PC-3 (cell line): ENCODE measurements around the gene FUT1. TPM values are rescaled to one million over a fixed set of nuclear protein-coding genes. Genes with fewer than 3 reads are reported as not detected.

Experiments
- ATAC-seq: fragments of 200-7000 bp; cut with Tn5 transposase; 2 replicates; pipeline ENCODE4 v1.9.1; 2020; ENCODE audit warnings: mild to moderate bottlenecking, moderate library complexity
- BruUV-seq: library from RNA; stranded (reverse); fragments of 400-500 nt; replicated peaks from 2 replicates; lab custom pipeline; 2021; lab: Mats Ljungman, UMichigan
- CTCF ChIA-PET: fragments of 300-600 bp; sonication (Branson Sonifier 250); formaldehyde crosslinking; loops from one replicate; lab custom pipeline; 2022; ENCODE audit warnings: antibody characterized with exemption; lab: Charles Lee
- POLR2A ChIA-PET: fragments of 300-600 bp; sonication (Branson Sonifier 250); formaldehyde crosslinking; loops from one replicate; lab custom pipeline; 2022; ENCODE audit warnings: antibody characterized with exemption; ENCODE audit not compliant: unreplicated experiment; lab: Charles Lee
- DNase-seq: peaks from one replicate; pipeline ENCODE4 v3.0.0-alpha.2; 2015
- H2AFZ ChIP-seq: fragments of 300-600 bp; sonication (generic); 2 replicates; pipeline ENCODE4 v1.6.0; 2016; ENCODE audit warnings: antibody characterized with exemption, low read length
- H3F3A ChIP-seq: fragments of 300-600 bp; sonication (generic); one replicate; pipeline ENCODE4 v1.6.0; 2017; ENCODE audit warnings: antibody characterized with exemption, low read length, control low read depth, mild to moderate bottlenecking; ENCODE audit not compliant: unreplicated experiment
- H3K27ac ChIP-seq: fragments of 300-600 bp; sonication (generic); 2 replicates; pipeline ENCODE4 v1.5.1; 2016; ENCODE audit warnings: mild to moderate bottlenecking, low read length
- H3K27me3 ChIP-seq: fragments of 300-600 bp; sonication (generic); 2 replicates; pipeline ENCODE4 v1.6.1; 2016; ENCODE audit warnings: low read length, mixed read lengths
- H3K36me3 ChIP-seq: fragments of 300-600 bp; sonication (generic); 2 replicates; pipeline ENCODE4 v1.6.1; 2016; ENCODE audit warnings: low read depth, mixed run types, low read length, mixed read lengths
- H3K4me1 ChIP-seq: fragments of 300-600 bp; sonication (generic); 2 replicates; pipeline ENCODE4 v1.5.1; 2016; ENCODE audit warnings: low read length; ENCODE audit not compliant: insufficient read depth
- H3K4me2 ChIP-seq: fragments of 300-600 bp; sonication (generic); 2 replicates; pipeline ENCODE4 v1.6.0; 2016; ENCODE audit warnings: low read length
- H3K4me3 ChIP-seq: fragments of 300-600 bp; sonication (generic); 2 replicates; pipeline ENCODE4 v1.5.1; 2016; ENCODE audit warnings: mild to moderate bottlenecking, low read length, mixed read lengths
- H3K79me2 ChIP-seq: fragments of 300-600 bp; sonication (generic); 2 replicates; pipeline ENCODE4 v1.6.1; 2017; ENCODE audit warnings: low read length, mixed read lengths
- H3K9ac ChIP-seq: fragments of 300-600 bp; sonication (generic); 2 replicates; pipeline ENCODE4 v1.6.0; 2016; ENCODE audit warnings: mild to moderate bottlenecking, low read length
- H3K9me2 ChIP-seq: fragments of 300-600 bp; sonication (generic); replicated peaks from 2 replicates; pipeline ENCODE4 v1.6.1; 2016; ENCODE audit warnings: mixed run types, low read length, mixed read lengths
- H3K9me3 ChIP-seq: fragments of 300-600 bp; sonication (generic); 2 replicates; pipeline ENCODE4 v1.6.1; 2016; ENCODE audit warnings: low read length, mixed read lengths
- H4K20me1 ChIP-seq: fragments of 300-600 bp; sonication (generic); 2 replicates; pipeline ENCODE4 v1.6.1; 2016; ENCODE audit warnings: low read length, mixed read lengths
- CTCF ChIP-seq: fragments of 300-600 bp; sonication (generic); conservative IDR thresholded peaks from 2 replicates; pipeline ENCODE4 v1.5.1; 2017; ENCODE audit warnings: antibody characterized with exemption, low read depth, mild to moderate bottlenecking, low read length
- EZH2 ChIP-seq: fragments of 300-600 bp; sonication (generic); IDR thresholded peaks from one replicate; pipeline ENCODE4 v1.6.1; 2017; ENCODE audit warnings: antibody characterized with exemption, mild to moderate bottlenecking, low read length; ENCODE audit not compliant: unreplicated experiment
- EZH2phosphoT487 ChIP-seq: fragments of 300-600 bp; sonication (generic); IDR thresholded peaks from 2 replicates; pipeline ENCODE4 v1.6.1; 2018; ENCODE audit warnings: mild to moderate bottlenecking, antibody characterized with exemption, low read length, borderline replicate concordance
- intact Hi-C: fragments of 100-400 bp; cut with micrococcal nuclease; formaldehyde crosslinking; loops from 2 replicates; pipeline ENCODE4 v1.9.0; 2023
- total RNA-seq: library from RNA; depleted of rRNA; stranded (reverse); fragments of >200 nt; gene quantifications from 2 replicates; pipeline ENCODE4 v1.2.3, GENCODE V29; 2014

The FUT1 gene
- total RNA-seq, 1 experiment from 2014 or later, result 4.6 TPM

- Histone ChIP-seq H3F3A (no peaks in the 10 kb centered on the region), H3K27ac (no peak overlapping the region), H2AFZ (no peak overlapping the region), H3K9me3 (no peaks in the 10 kb centered on the region), H3K4me2 (peak overlapping the region; percentile 34; the same call in 1 of the 2 replicates), H3K36me3 (no peaks in the 10 kb centered on the region), H3K9ac (no peak overlapping the region), H3K9me2 (no peaks in the 10 kb centered on the region), H3K4me1 (no peaks in the 10 kb centered on the region; the same call in 1 of the 2 replicates), H4K20me1 (no peaks in the 10 kb centered on the region), H3K4me3 (no peak overlapping the region), H3K79me2 (peaks cover 9% of the 10 kb centered on the region), H3K27me3 (no peaks in the 10 kb centered on the region)
- CTCF ChIA-PET, result no interaction called here
- POLR2A ChIA-PET, result no interaction called here
- BruUV-seq, result no TSS peak
- ATAC-seq (no peak), DNase-seq (no peak)
- intact Hi-C loops, result no loop called here
- TF ChIP-seq EZH2 (no peak), EZH2phosphoT487 (no peak), CTCF (no peak)
Observed at GRCh38 chr19:48716562-48717291, 35.7 kb downstream of the FUT1 start.

- no peak for TF ChIP-seq CTCF
- no peak for TF ChIP-seq EZH2
- no peak for TF ChIP-seq EZH2phosphoT487
- no peak for ATAC-seq
Observed at GRCh38 chr19:48715681-48716171, 36.7 kb downstream of the FUT1 start.

More at GRCh38 chr19:48715681-48716171, 36.7 kb downstream of the FUT1 start:
- Histone ChIP-seq H3K27ac (no peak overlapping the region), H3K4me1 (no peaks in the 10 kb centered on the region; the same call in 1 of the 2 replicates), H3K27me3 (no peaks in the 10 kb centered on the region), H4K20me1 (no peaks in the 10 kb centered on the region), H3K4me2 (peak overlapping the region; percentile 91; the same call in 1 of the 2 replicates), H3F3A (no peaks in the 10 kb centered on the region), H3K9me3 (no peaks in the 10 kb centered on the region), H3K79me2 (peaks cover 9% of the 10 kb centered on the region), H3K36me3 (no peaks in the 10 kb centered on the region), H3K9ac (no peak overlapping the region), H3K4me3 (no peak overlapping the region), H3K9me2 (no peaks in the 10 kb centered on the region), H2AFZ (no peak overlapping the region)
- no peak for DNase-seq
- POLR2A ChIA-PET, result no interaction called here
- CTCF ChIA-PET, result no interaction called here
- intact Hi-C loops, result no loop called here
- no TSS peak for BruUV-seq
